ENCODE measurements around the gene MATN1.

Gene MATN1

GRCh38 chr1:30716646-30717045 is 6.7 kb downstream of the MATN1 start:
- Histone ChIP-seq H3K4me1 (peaks cover 3 to 15% (median 5%) of the 10 kb centered on the region in 4 donors), H3K4me3 (no peak overlapping the region), H3K9me3 (no peaks in the 10 kb centered on the region), H3K36me3 (peaks cover 0 to 2% (median 0%) of the 10 kb centered on the region in 3 donors), H3K27ac (no peak overlapping the region), H3K27me3 (no peaks in the 10 kb centered on the region)
- TF ChIP-seq CTCF (IDR thresholded peaks at IDR 0.05): no peak
- intact Hi-C loops (cut with DNase I; ENCODE audit: low total_unique reads): no loop called here
- no peak for DNase-seq

DNA sequence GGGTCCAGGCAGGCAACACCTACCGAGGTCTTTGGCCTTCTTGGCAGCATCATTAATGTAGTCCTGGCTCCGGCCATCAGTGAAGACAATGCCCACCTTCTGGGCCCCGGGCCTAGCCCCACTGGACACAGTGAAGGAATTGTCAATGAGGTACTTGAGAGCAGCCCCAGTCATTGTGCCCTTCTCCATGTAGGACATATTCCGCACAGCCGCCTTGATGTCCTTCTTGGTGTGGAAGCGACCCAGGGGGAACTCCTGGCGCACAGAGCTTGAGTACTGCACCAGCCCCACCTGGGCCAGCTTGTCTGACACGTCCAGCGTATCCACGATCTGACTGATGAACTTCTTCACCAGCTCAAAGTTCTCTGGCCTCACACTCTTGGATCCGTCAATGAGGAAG is 7.5 kb downstream of the MATN1 start:
- Histone ChIP-seq H3K27me3 (no peaks in the 10 kb centered on the region), H3K4me3 (no peak overlapping the region), H3K27ac (no peak overlapping the region), H3K36me3 (no peaks in the 10 kb centered on the region), H3K4me1 (peaks cover 3 to 15% (median 5%) of the 10 kb centered on the region in 4 donors), H3K9me3 (no peaks in the 10 kb centered on the region)
- no peak for TF ChIP-seq CTCF (IDR thresholded peaks at IDR 0.05)
- DNase-seq: no peak
- intact Hi-C loops (cut with DNase I; ENCODE audit: low total_unique reads): no loop called here

DNA sequence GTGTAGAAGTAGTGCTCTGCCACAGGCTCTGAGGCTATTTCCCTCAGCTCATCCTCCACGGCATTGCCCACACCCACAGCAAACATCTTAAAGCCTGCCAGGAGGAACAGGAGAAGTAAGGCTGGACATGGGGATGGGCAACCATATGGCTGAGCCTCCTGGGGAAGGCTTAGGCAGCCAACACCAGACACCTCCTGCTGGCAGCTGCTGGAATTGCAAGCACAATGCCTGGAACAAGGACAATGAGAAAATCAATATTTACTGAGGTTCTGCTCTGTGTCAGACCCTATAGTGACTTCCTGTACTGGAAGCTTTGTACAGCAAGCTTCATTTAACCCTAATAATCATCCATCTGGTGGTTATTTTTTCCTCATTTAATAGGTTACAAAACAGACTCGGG is 8.2 kb downstream of the MATN1 start:
- Histone ChIP-seq H3K36me3 (no peaks in the 10 kb centered on the region), H3K4me3 (no peak overlapping the region), H3K9me3 (no peaks in the 10 kb centered on the region), H3K27ac (no peak overlapping the region), H3K27me3 (no peaks in the 10 kb centered on the region), H3K4me1 (peaks cover 3 to 15% (median 5%) of the 10 kb centered on the region in 4 donors)
- no peak for TF ChIP-seq CTCF (IDR thresholded peaks at IDR 0.05)
- DNase-seq: no peak
- intact Hi-C loops (cut with DNase I; ENCODE audit: low total_unique reads): no loop called here

DNA sequence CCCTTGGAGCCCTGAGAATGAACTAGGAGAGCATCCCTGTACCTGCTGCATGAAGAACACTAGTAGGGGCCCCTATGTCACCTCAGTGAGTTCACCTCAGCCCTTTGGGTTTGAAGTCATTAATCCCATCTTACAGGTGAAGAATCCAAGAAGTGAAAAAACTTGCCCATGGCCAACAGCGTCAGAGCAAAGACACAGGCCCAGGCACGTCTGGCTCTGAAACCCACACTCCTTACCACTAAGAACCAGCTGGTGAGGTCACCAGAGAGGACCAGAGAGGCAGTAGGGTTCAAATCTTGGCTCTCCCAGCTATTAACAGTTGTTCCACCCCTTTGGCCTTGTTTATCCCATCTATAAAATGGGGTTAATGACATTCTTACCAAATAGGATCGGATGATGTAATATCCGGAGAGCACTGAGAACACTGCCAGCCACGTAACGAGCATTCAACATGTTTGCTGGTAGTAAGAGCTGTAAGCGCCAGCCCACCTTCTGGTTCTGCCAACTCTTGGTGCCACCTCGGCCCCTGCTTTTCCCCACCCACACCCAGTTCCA is 8.8 kb downstream of the MATN1 start:
- DNase-seq: no peak
- no peak overlapping the region for H3K27ac ChIP-seq
- no peak overlapping the region for H3K4me3 ChIP-seq
- no peaks in the 10 kb centered on the region for H3K27me3 ChIP-seq
- H3K9me3 ChIP-seq: no peaks in the 10 kb centered on the region
- intact Hi-C loops (cut with DNase I; ENCODE audit: low total_unique reads): loop anchor here (5.0 kb wide), 1 partner anchor 1482 kb away; the partner anchor contains the start of gene MECR
- no peak for TF ChIP-seq CTCF (IDR thresholded peaks at IDR 0.05)
- no peaks in the 10 kb centered on the region for H3K36me3 ChIP-seq
- H3K4me1 ChIP-seq: peaks cover 3 to 13% (median 4%) of the 10 kb centered on the region in 4 donors

DNA sequence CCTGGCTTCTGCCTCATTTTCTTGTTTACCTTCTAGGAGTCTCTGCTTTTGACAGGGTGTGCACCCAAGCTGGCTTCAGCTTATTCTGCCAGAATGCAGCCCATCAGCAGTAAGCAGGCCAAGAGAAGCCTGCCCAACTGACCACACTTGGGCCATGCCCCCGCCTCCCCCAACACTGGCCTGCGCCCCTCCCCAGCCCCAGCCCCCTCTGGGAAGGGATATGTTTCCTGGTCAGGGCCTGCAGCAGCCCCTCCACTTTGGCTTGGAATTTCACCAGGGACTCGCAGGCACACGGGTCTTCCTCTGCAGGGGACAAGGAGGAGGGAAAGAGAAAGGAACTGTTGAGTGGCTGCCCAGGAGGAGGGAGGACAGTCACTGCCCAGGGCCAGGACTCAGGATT is 9.4 kb downstream of the MATN1 start:
- H3K4me3 ChIP-seq: no peak overlapping the region
- no peak overlapping the region for H3K27ac ChIP-seq
- no peaks in the 10 kb centered on the region for H3K36me3 ChIP-seq
- H3K27me3 ChIP-seq: no peaks in the 10 kb centered on the region
- no peak for TF ChIP-seq CTCF (IDR thresholded peaks at IDR 0.05)
- DNase-seq: no peak
- H3K4me1 ChIP-seq: peaks cover 0 to 7% (median 2%) of the 10 kb centered on the region in 4 donors
- H3K9me3 ChIP-seq: no peaks in the 10 kb centered on the region
- intact Hi-C loops (cut with DNase I; ENCODE audit: low total_unique reads): loop anchor here (5.0 kb wide), 1 partner anchor 1482 kb away; the partner anchor contains the start of gene MECR
